Renal pelvis (tissue), 12 donors: ENCODE data around the gene OR5M3. TPM values are rescaled to one million over a fixed set of nuclear protein-coding genes. Genes with fewer than 3 reads are reported as not detected.

ENCODE experiments used
- DNase-seq: peaks from one replicate; pipeline ENCODE4 v3.0.0-alpha.2; 2013
- long read RNA-seq, 16 experiments: transcript quantifications; one replicate each; lab custom pipeline, GENCODE V29; 2026
- polyA plus RNA-seq, 3 donors: library from polyadenylated mRNA; unstranded; fragments of 120-200 nt; gene quantifications; one replicate each; pipeline ENCODE4 v1.2.1, GENCODE V29; 2013; ENCODE audit not compliant: insufficient read length in 3 of 3

Gene OR5M3
- not detected for polyA plus RNA-seq
- long read RNA-seq, donor 1, result 0 reads
- long read RNA-seq, donor 2, result 0 reads
- long read RNA-seq, donor 3, result 0 reads
- long read RNA-seq, donor 4, result 0 reads
- long read RNA-seq, donor 5, result 0 reads
- long read RNA-seq, donor 6, result 0 reads
- long read RNA-seq, donor 7, result 0 reads
- long read RNA-seq, donor 8, result 0 reads
- long read RNA-seq, donor 9, result 0 reads
- long read RNA-seq, donor 10, result 0 reads
- long read RNA-seq, donor 11, result 0 reads
- long read RNA-seq, donor 12, result 0 reads
- long read RNA-seq, donor 13, result 0 reads
- long read RNA-seq, donor 14, result 0 reads
- long read RNA-seq, donor 15, result 0 reads
- long read RNA-seq, donor 16, result 0 reads

DNA sequence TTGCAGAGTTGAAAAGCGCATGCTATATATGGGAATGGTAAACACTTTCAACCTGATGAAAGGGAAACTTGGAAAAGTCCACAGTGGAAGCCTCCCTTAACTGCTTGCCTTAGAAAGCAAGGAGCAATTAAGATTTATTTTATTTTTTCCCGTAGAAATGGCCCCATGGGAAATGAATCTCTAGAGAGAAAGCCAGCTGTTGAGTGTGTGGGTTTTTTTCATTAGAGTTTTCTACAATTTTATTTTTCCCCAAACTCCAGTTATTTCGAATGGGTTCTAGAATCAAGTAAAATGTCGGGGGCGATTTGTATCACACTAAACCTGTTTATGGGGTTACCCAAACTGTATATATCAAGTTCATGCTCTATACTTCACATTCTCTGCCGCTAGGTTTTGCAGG is at the start of gene OR5M3:
TSS of gene OR5M3 (minus strand) at position 101 of the 400 bp plus-strand sequence. CDS start 2,855 bp downstream, outside the sequence.
- no peak for DNase-seq

DNA sequence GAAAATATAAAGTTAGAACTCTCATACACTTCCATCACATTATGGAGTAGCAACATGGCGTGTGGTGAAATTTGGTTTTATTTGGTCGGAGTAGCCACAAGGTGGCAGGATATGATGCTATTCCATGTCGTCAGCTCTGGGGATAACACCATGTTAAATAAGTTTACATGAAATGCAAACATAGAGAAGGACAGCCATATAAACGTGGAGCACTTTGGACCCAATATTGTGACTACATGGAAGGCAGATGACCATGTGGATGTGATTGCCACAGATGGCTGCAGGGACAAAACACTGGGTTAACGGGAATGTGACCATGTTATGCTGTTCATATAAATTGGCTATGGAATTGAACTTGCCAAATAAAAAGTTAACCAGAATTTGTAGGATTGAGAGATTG is 48.9 kb upstream of the OR5M3 start:
- DNase-seq, result no peak

DNA sequence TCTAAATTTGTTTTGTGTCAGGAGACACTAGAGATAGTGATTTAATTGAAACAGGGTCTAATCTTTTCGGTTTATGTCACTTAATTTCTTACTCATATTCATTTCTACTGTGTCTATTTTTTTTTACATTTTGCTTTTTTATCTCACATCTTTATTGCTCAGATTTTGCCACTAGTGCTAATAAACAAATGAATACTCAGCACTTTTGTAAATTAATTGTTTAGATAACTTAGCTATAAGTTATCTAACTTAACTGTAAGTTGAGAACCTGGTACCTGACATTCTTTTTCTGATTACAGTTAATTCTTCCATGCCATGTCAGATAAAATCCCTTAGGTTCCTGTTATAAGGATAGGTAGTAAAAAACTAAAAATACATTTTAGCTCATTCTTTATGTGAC is 40.1 kb upstream of the OR5M3 start:
- DNase-seq, result no peak

DNA sequence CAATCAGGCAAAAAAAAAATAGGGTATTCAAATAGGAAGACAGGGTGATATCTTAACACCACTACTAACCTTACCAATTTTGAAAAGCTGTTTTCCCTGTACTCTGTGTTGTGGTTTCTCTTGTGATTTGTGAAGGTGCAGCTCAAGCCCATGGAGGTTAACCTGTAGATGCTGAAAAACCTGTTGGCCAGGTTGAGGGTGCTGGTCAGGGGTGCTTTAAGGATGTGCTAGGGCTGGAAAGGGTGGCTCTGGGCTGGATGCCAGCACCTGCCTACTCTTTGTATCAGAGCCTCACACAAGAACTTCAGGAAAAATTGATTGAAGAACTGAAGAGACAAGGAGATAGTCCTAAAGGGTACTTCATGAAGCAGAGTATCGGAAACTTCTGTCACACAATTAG is 36.3 kb upstream of the OR5M3 start:
- no peak for DNase-seq

DNA sequence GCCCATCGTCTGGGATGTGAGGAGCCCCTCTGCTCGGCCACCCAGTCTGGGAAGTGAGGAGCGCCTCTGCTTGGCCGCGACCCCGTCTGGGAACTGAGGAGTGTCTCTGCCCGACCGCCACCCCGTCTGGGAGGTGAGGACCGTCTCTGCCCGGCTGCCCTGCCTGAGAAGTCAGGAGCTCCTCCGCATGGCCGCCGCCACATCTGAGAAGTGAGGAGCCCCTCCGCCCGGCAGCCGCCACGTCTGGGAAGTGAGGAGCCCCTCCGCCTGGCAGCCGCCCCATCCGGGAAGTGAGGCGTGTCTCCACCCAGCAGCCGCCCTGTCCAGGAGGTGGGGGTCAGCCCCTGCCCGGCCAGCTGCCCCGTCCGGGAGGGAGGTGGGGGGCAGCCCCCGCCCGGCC is 23.9 kb upstream of the OR5M3 start:
- no peak for DNase-seq

DNA sequence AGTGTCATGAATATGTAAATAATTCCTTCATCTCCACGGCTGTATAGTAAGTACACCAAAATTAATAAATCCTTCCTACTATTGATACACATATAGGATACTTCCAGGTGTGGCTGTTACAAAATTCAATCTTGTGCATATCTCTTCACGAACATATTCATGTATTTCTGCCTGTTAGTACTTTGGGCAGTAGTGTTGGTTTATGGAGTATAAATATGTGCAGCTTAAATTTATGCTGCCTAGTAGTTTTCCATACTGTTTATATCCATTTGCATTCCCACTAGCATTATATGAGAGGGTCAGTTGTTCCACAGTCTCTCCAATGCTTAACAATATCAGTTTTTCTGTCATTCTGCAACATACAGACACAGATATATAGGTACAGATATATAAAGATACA is 22.0 kb upstream of the OR5M3 start:
- no peak for DNase-seq

DNA sequence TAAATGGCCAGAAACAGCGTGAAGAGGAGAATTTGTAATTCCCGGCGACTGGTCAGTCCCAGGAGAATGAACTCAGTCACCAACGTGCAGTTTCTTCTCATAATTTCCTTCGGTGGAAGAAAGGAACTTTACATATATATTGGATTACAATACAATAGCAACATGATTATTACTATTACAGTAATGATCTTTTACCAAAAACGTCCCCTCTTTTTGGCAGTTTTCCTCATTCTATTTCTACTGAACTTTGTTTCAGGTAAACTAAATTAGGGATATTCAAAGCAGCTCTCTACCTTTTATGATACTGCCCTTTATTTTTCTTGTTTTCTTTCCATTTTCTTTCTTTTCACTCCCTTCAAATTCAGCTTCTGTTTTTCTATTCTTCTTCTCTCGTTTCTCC is 18.1 kb upstream of the OR5M3 start, which contains the start of gene OR5M8:
TSS of gene OR5M8 (minus strand) at position 101 of the 400 bp plus-strand sequence. CDS start at position 101, 0 bp downstream.
- no peak for DNase-seq

DNA sequence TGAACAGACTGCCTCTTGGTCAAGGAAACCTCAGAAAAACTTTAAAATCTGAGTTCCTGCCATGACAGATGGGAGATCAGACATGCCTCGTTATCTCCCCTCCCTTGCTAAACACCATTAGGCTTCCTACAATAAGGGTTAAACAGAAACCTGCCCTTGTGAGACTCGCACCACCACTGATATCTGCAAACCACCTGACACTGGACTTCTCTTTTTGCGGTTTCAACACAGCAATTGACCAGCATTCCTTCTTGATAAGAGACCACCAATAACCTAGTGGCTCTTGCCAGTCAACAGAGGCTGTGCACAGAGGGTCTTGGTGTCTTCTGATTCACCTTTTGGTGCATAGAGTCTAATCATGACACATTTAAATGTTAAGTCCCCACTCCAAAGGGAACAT is 13.6 kb upstream of the OR5M3 start:
- no peak for DNase-seq

DNA sequence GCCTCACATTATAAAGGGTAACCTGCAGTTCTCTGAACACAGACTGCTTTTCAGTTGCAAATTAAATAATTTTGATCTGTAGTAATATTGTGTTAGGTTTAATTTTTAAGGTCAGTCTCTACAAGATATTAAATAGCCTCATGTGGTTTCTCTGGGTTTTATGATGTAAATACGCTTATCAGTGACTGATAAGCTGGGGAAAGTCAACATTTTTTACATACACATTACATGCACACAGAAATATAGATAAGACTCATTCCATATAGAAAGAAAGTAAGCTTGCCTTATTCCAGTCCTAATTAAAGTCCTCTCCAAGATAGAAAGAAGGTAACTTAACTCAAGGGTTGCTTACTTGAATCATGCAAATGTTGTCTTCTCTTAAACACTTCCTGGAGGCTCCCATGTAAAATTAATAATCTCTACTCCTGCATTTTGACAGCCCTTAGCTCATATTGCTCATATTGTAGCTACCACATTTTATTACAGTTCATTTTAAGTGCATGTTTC is 1.6 kb upstream of the OR5M3 start:
- no peak for DNase-seq

DNA sequence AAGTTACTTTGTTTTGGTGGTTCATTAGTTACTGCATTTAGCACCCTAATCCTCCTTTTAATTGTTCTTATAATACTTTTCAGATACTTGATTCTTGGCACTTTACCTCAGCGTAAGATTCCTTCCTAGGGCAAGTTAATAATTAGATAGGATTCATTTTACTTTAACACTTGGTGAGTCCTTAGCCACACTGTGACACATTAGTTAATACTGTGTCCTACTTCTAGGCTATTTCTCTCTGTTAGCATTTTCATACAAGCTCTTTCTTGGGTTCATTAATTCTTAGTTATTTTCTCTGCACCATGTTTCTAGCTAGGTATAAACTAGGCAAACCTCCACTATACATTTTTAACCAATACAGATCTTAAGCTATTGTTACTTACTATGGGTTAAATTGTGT is 16.1 kb downstream of the OR5M3 start:
- no peak for DNase-seq

DNA sequence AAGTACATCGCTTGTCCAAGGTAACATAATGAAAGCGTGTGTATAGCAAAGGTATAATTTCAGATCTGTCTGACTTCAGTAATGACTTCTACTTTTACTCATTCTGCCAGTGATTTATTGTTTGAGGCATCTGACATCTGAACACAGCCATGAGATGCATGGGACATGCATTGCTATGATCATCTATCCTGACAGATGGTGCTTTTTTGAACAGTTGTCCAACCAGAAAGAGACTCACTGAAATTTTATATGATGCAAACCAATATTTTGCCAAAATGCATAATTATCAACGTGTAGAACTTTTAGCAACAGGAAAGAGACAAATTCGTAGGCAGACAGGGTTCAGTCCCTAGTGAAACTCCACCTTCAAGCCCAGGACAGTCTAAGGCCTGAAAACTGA is 19.6 kb downstream of the OR5M3 start:
- DNase-seq, result no peak

Other genes starting within 250 kb of the OR5M3 start
- not detected for gene OR5T2, start 239.1 kb downstream of the OR5M3 start, polyA plus RNA-seq
- not detected for gene OR5T3, start 221.1 kb downstream of the OR5M3 start, polyA plus RNA-seq
- not detected for gene OR5T1, start 199.2 kb downstream of the OR5M3 start, polyA plus RNA-seq
- gene OR8H1, start 181.1 kb downstream of the OR5M3 start, polyA plus RNA-seq, result not detected
- gene OR8K3, start 158.2 kb downstream of the OR5M3 start, polyA plus RNA-seq, result not detected
- gene OR8K1, start 127.3 kb downstream of the OR5M3 start, polyA plus RNA-seq, result not detected
- not detected for gene OR8J1, start 119.1 kb downstream of the OR5M3 start, polyA plus RNA-seq
- not detected for gene OR8U1, start 97.7 kb downstream of the OR5M3 start, polyA plus RNA-seq
- gene OR5AL1, start 60.7 kb downstream of the OR5M3 start, polyA plus RNA-seq, result not detected
- not detected for gene OR5M8, start 18.0 kb upstream of the OR5M3 start, polyA plus RNA-seq
- gene OR5M11, start 69.9 kb upstream of the OR5M3 start, polyA plus RNA-seq, result not detected
- gene OR5M10, start 104.4 kb upstream of the OR5M3 start, polyA plus RNA-seq, result not detected
- gene OR5M1, start 141.5 kb upstream of the OR5M3 start, polyA plus RNA-seq, result not detected
- gene OR5AP2, start 169.1 kb upstream of the OR5M3 start, polyA plus RNA-seq, result not detected
- not detected for gene OR5AR1, start 190.3 kb upstream of the OR5M3 start, polyA plus RNA-seq
- not detected for gene OR9G1, start 225.7 kb upstream of the OR5M3 start, polyA plus RNA-seq